HUES64 (cell line): ENCODE measurements around the gene LMAN2L. TPM values are rescaled to one million over a fixed set of nuclear protein-coding genes. Genes with fewer than 3 reads are reported as not detected.
A peak's percentile ranks its signal among the peaks of the same experiment; 100 is the strongest.

Experiments
- H3K27ac ChIP-seq: 2 replicates; pipeline ENCODE4 v1.7.0; 2013; ENCODE audit warnings: low read depth, low read length, inconsistent platforms
- H3K27me3 ChIP-seq: 2 replicates; pipeline ENCODE4 v1.6.1; 2013; ENCODE audit warnings: mild to moderate bottlenecking, low read length; ENCODE audit not compliant: insufficient read depth
- H3K36me3 ChIP-seq: 2 replicates; pipeline ENCODE4 v1.6.1; 2013; ENCODE audit warnings: mild to moderate bottlenecking, low read length; ENCODE audit not compliant: insufficient read depth
- H3K4me1 ChIP-seq: 2 replicates; pipeline ENCODE4 v1.6.1; 2013; ENCODE audit warnings: mild to moderate bottlenecking, low read length, moderate library complexity; ENCODE audit not compliant: insufficient read depth
- H3K4me3 ChIP-seq: 2 replicates; pipeline ENCODE4 v1.5.1; 2013; ENCODE audit warnings: mild to moderate bottlenecking, low read length, moderate library complexity
- H3K9ac ChIP-seq: 2 replicates; pipeline ENCODE4 v1.6.1; 2013; ENCODE audit warnings: mild to moderate bottlenecking, low read depth, low read length
- H3K9me3 ChIP-seq: 2 replicates; pipeline ENCODE4 v1.6.1; 2013; ENCODE audit warnings: low read depth, low read length; ENCODE audit not compliant: insufficient read depth
- WGBS: fragments of 150-250, 120-280 bp; methylation state at CpG from one replicate; pipeline ENCODE4 v1.1.7; 2013; ENCODE audit warnings: missing lambda C conversion rate; 5-methylcytosine and 5-hydroxymethylcytosine counted together
- polyA plus RNA-seq, 2 experiments: library from polyadenylated mRNA; stranded (reverse); fragments of 50-300 nt; gene quantifications; one replicate each; pipeline ENCODE4 v1.2.3, GENCODE V29; 2013

LMAN2L gene
- polyA plus RNA-seq (2013, experiment 1 of 2), result 16.1 TPM
- 17.1 TPM for polyA plus RNA-seq (2013, experiment 2 of 2)

GRCh38 chr2:96739633-96740428 lies at the start of gene LMAN2L:
TSS of gene LMAN2L (minus strand) at chr2:96740064. CDS start at chr2:96740040, 24 bp downstream.
- Histone ChIP-seq H3K9me3 (no peaks in the 10 kb centered on the region), H3K4me3 (peak within 1 kb of the TSS; percentile 86), H3K36me3 (peaks cover 27% of the 10 kb centered on the region), H3K9ac (peak within 1 kb of the TSS; percentile 76), H3K4me1 (no peaks in the 10 kb centered on the region), H3K27me3 (no peaks in the 10 kb centered on the region), H3K27ac (no peak within 1 kb of the TSS)
- under 1% methylated on average over 38 of the region's 43 CpGs for WGBS

- Histone ChIP-seq H3K36me3 (no peaks in the 10 kb centered on the region), H3K27me3 (no peaks in the 10 kb centered on the region), H3K9ac (no peak overlapping the region), H3K4me3 (no peak overlapping the region), H3K27ac (no peak overlapping the region), H3K9me3 (no peaks in the 10 kb centered on the region), H3K4me1 (no peaks in the 10 kb centered on the region)
- WGBS, result 88% methylated on average over 6 of the region's 6 CpGs
Observed at GRCh38 chr2:96789245-96789617, 49.4 kb upstream of the LMAN2L start.

GRCh38 chr2:96788442-96789244 lies 48.8 kb upstream of the LMAN2L start:
- no peaks in the 10 kb centered on the region for H3K4me1 ChIP-seq
- no peak overlapping the region for H3K27ac ChIP-seq
- no peak overlapping the region for H3K9ac ChIP-seq
- H3K9me3 ChIP-seq, result no peaks in the 10 kb centered on the region
- H3K4me3 ChIP-seq, result no peak overlapping the region
- WGBS, result 89% methylated on average over 17 of the region's 17 CpGs
- no peaks in the 10 kb centered on the region for H3K27me3 ChIP-seq
- H3K36me3 ChIP-seq, result no peaks in the 10 kb centered on the region

DNA sequence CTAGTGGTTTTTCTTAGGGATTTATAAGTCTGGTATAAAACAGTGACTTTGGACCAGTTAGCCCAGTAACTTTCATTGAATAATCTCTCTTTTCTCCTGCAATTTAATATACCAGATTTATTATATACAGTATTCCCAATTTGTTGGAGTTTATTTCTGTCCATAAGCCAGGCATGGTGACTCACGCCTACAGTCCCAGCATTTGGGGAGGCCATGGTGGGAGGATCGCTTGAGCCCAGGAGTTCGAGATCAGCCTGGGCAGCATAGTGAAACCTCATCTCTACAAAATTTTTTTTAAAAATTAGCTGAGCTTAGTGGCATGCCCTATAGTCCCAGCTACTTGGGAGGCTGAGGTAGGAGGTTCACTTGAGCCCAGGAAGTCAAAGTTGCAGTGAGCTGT lies 47.5 kb upstream of the LMAN2L start:
- H3K4me1 ChIP-seq, result no peaks in the 10 kb centered on the region
- no peaks in the 10 kb centered on the region for H3K9me3 ChIP-seq
- no peaks in the 10 kb centered on the region for H3K36me3 ChIP-seq
- no peak overlapping the region for H3K4me3 ChIP-seq
- no peak overlapping the region for H3K9ac ChIP-seq
- H3K27ac ChIP-seq, result no peak overlapping the region
- no peaks in the 10 kb centered on the region for H3K27me3 ChIP-seq
- WGBS, result 94% methylated on average over 3 of the region's 3 CpGs

GRCh38 chr2:96783388-96783787 lies 43.5 kb upstream of the LMAN2L start:
- H3K27ac ChIP-seq, result no peak overlapping the region
- H3K27me3 ChIP-seq, result no peaks in the 10 kb centered on the region
- H3K9ac ChIP-seq, result no peak overlapping the region
- no peaks in the 10 kb centered on the region for H3K4me1 ChIP-seq
- no peaks in the 10 kb centered on the region for H3K9me3 ChIP-seq
- 86% methylated on average over 4 of the region's 4 CpGs for WGBS
- H3K36me3 ChIP-seq, result no peaks in the 10 kb centered on the region
- no peak overlapping the region for H3K4me3 ChIP-seq

- H3K27me3 ChIP-seq, result no peaks in the 10 kb centered on the region
- H3K4me1 ChIP-seq, result no peaks in the 10 kb centered on the region
- 48% methylated on average over 1 of the region's 1 CpG for WGBS
- no peak overlapping the region for H3K9ac ChIP-seq
- no peak overlapping the region for H3K27ac ChIP-seq
- H3K36me3 ChIP-seq, result no peaks in the 10 kb centered on the region
- H3K4me3 ChIP-seq, result no peak overlapping the region
- no peaks in the 10 kb centered on the region for H3K9me3 ChIP-seq
Observed at GRCh38 chr2:96775160-96775559, 35.3 kb upstream of the LMAN2L start.

- 82% methylated on average over 7 of the region's 7 CpGs for WGBS
- H3K9me3 ChIP-seq, result no peaks in the 10 kb centered on the region
- H3K4me1 ChIP-seq, result no peaks in the 10 kb centered on the region
- no peak overlapping the region for H3K27ac ChIP-seq
- no peaks in the 10 kb centered on the region for H3K27me3 ChIP-seq
- no peak overlapping the region for H3K4me3 ChIP-seq
- H3K9ac ChIP-seq, result no peak overlapping the region
- H3K36me3 ChIP-seq, result no peaks in the 10 kb centered on the region
Observed at GRCh38 chr2:96773922-96774321, 34.1 kb upstream of the LMAN2L start.

DNA sequence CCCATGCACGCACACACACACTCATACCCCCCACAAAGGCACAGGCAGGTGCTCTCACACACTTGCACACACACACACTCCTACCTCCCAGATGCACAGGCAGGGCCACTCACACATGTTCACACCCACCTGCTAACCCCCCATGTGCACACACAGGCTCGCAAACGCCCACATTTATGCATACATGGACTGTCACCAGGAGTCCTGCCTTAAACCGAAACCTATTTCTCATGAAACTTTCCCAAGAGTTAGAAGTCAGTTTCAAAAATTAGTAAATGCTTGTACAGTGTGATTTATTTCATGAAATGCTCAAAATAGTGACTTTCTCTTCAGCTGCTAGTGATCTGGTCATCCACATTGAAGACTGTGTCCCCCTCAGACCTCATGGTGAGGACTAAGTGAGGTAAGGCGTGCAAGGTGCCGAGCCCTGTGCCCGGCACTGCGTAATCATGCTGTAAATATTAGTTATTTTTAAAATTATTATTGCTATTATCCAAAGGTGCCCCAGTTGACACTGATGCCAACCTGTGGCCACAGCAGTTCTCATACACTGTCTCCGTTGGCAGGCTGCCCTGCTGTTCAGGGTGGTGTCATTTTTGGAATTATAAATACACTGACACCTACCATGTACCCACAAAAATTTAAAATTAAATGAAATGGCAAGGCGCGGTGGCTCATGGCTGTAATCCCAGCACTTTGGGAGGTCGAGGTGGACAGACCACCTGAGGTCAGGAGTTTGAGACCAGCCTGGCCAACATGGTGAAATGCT lies 33.2 kb upstream of the LMAN2L start:
- Histone ChIP-seq H3K9me3 (no peaks in the 10 kb centered on the region), H3K27me3 (no peaks in the 10 kb centered on the region), H3K4me1 (no peaks in the 10 kb centered on the region), H3K4me3 (no peak overlapping the region), H3K27ac (no peak overlapping the region), H3K36me3 (no peaks in the 10 kb centered on the region), H3K9ac (no peak overlapping the region)
- 96% methylated on average over 11 of the region's 12 CpGs for WGBS

DNA sequence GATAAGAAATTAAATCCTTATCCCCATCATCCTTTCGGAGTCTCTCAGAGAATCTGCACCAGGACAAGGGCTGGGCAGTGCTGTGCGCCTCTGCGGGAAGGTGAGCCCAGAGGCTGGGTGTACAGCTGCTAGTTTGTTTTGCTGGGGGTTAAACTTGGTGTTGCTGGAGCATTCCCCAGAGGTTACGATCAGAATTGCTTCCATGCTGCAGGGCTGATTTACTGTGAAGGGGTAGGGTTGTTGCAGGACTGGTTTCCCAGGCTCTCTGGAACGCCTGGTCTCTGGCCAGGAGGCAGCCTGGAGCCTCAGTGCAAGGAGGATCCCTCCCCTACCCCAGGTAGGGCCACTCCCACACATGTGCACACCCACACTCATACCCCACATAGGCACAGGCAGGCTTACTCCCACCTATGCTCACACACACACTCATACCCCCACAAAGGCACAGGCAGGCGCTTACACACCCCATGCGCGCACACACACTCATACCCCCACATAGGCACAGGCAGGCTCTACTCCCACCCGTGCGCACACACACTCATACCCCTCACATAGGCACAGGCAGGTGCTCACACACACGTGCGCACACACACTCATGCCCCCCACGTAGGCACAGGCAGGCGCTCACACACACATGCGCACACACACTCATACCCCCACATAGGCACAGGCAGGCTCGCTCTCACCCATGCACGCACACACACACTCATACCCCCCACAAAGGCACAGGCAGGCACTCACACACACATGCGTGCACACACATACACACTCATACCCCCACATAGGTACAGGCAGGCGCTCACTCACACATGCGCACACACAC lies 32.1 kb upstream of the LMAN2L start:
- Histone ChIP-seq H3K4me1 (no peaks in the 10 kb centered on the region), H3K4me3 (no peak overlapping the region), H3K36me3 (no peaks in the 10 kb centered on the region), H3K9ac (no peak overlapping the region), H3K27ac (no peak overlapping the region), H3K9me3 (no peaks in the 10 kb centered on the region), H3K27me3 (no peaks in the 10 kb centered on the region)
- WGBS, result 96% methylated on average over 20 of the region's 20 CpGs

- no peaks in the 10 kb centered on the region for H3K36me3 ChIP-seq
- H3K4me3 ChIP-seq, result no peak overlapping the region
- no peak overlapping the region for H3K27ac ChIP-seq
- 89% methylated on average over 25 of the region's 25 CpGs for WGBS
- no peaks in the 10 kb centered on the region for H3K9me3 ChIP-seq
- no peaks in the 10 kb centered on the region for H3K4me1 ChIP-seq
- no peaks in the 10 kb centered on the region for H3K27me3 ChIP-seq
- H3K9ac ChIP-seq, result 0 out of 2 replicates have a peak overlapping the region, but pooled peaks have one; percentile 31
Observed at GRCh38 chr2:96770442-96771202, 30.8 kb upstream of the LMAN2L start.
